Hippocampal formation (tissue), 2 donors: Measurements from ENCODE around the gene MEGF11.

Experiments
- DNase-seq, 2 donors: peaks; one replicate each; lab custom pipeline; 2025; lab: John Stamatoyannopoulos, UW

Gene MEGF11

DNA sequence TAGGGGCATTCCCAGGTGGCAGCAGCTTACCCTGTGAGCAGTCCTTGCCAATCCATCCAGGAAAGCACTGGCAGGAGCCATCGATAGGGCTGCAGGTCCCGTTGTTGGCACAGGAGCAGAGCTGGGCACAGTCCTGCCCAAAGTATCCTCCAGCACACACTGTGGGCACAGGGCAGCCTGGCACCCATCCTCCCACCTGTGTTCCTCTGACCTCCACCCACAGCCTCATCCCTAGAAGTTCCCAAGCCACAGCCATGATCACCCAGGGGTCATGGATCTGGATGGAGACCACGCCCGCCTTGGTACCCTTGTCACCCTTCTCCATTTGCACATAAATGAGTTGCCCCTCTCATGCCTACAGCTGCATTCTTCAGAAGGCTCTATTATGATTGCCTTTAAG, 335.6 kb downstream of the MEGF11 start:
- DNase-seq = no peak

DNA sequence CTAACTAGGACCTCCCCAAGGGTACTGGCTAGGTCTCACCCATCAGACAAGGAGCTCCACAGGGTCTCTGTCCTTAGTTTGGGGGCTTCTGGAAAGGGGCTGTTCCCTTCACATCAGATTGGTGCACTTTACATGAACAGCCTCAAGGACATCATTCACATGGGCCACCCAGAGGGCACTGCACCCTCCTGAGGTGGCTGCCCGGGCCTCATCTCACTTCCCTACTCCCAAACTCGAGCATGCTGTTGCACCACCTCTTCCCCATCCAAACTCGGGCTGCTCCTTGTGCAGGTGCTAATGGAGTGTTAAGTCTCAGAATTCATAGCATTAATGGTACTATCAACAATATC, 336.2 kb downstream of the MEGF11 start:
- DNase-seq = no peak

DNA sequence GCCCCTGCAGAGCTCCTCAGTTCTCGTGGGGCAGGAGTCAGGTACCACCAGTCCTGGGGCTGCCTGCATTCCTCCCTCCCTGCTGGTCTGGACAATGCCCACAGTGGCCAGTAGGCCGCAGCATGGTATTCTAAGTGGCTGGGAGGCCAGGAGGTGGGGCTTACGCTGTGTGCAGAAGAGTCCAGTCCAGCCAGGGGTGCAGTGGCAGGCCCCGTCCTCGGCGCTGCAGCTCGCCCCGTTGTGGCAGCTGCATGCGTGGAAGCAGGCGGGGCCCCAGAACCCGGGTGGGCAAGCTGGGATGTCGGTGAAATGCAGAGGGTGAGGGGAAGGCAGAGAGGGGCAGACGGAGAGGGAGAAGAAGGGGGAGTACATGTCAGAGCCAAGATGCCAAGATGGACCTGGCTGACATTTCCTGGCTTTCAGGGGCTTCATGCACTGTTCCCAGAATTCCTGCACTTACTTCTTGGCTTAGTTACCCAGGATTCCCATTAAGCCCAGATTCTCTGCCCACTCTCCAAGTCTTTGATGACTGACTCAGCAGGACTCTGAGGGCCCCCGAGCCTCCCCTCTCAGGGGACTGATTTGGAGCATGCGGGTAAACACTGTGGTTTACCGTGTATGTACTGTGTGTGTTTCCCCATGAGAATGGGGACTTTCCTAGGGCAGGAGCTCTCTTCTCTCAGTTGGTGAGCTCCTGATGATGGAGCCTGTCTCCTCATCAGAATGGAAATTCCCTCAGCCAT, 336.7 kb downstream of the MEGF11 start:
- peak; percentile 52 to 66 for DNase-seq

DNA sequence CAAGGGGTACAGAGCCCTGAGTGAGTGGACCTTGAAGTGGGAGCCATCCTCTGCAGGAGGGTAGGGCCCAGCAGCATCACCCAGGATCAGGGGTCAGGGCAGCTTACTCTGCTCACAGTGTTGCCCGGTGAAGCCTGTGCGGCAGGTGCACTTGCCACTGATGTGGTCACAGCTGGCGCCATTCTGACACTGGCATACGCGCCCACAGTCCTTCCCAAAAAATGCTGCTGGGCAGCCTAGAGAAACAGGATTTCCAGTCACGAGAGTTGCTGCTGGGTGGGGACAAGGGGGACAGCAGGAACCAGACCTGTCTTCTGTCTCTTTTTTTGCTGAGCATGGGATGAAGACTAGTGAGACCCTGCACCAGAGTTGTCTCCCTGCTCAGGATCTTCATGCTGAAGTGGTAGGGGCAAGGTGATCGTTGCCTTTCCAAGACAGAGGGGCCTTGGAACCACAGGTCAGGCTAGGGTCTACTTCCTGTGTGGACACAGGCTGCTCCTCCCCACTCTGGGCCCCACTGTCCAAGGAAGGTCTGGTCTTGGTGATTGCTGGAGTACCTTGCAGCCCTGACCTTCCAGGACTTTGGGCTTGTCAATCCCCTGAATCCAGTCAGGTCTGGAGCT, 337.4 kb downstream of the MEGF11 start:
- no peak for DNase-seq

DNA sequence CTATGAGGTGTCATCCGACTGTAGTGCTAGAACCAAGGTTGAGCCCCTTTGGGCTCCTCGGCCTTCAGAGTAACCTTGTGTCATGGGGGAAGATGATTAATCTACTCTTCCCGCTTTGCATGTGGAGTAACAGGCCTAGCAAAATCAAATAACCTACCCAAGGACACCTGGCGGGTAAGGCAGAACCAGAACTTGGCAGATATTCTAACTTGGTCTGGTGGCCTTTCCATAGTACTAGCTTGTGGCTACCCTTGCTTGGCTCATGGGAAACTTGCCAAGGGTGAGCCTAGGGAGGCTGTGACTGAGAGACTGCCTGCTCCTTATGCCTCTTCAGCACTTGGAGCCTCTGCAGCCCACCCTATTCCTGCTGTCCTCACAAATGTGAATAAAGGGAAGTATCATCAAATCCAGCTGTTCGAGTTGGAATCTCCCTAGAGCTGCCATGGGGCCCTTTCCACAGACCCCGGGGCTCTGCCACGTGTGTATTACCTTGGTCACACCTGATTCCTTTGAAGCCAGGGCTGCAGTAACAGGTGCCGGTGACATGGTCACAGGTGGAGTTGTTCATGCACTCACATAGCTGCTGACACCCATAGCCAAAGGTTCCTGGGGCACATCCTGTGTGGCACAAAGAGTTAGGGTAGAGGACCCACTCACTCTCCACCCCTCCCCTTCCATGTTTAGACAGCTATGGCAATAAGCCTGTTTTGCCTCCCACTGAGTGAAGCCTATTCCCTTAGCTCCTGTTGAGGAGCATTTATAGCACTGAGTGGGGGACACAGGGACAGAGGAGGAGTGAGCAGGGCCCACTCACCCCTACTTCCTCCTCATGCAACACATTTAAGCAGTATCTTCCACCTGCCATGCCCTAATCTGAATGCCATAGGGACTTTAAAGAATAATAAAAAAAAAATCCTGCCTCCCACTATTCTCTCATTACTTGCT, 338.3 kb downstream of the MEGF11 start:
- no peak for DNase-seq

DNA sequence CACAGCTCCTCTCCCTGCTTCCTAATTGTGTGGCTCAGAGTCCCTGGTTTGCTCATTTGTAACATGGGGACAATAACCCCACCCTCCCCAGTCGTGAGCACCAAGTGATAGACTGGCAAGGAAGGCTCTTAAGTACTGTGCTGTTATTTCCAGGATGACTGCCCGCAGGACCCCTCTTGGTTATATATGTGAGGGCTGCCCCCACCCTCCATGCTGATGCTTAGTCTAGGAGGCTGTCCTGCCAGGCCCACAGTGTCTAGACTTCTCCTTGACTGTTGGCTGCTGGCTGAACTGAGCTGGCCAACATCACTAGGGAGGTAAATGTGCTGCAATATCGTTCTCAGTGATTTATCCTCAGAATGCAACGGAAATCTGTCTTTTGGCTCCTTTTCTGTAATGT, 339.2 kb downstream of the MEGF11 start:
- DNase-seq = no peak

DNA sequence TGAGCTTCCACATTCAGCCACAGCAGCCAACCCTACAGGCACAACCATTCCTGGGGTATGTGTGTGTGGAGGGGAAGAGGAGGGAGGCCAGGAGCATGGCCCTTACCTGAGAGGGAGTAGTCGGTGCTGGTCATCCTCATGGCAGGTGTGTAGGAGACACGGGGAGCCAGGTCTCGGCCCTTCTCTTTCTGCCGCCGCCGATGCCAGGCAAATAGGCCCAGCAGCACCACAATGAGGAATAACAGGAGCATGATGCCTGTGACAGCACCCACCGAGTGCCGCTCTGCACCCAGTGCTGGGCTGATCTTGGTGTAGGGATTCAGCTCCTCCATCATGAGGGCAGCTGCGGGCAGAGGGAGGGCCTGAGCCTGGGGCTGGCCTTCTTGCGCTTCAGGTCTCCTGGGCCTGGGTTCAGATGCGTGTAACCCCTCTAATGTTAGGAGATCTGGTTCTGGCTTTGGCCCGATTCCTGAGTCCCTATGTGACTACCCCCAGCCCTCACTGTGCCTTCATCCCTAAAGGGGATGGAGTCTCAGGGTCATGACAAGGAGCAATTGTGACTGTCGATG, 339.8 kb downstream of the MEGF11 start:
- DNase-seq = no peak

DNA sequence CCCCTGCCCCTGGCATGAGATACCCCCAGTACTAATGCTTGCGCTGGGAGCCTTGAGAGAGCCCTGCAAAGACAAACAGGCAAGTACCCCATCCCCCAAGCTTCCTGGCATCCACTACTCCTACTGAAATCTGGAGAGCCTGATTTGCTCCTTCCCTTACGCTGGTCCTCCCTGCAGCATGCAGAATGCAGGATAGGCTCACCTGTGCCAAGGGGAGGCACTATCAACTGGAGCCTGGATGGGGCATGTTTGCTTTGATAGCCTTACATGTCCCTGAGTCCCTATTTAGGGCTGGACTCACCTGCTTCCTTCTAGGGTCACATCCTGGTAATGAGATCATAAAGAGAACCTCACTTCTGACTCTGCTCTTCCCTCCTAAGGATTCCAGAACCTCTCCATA, 341.3 kb downstream of the MEGF11 start:
- no peak for DNase-seq

DNA sequence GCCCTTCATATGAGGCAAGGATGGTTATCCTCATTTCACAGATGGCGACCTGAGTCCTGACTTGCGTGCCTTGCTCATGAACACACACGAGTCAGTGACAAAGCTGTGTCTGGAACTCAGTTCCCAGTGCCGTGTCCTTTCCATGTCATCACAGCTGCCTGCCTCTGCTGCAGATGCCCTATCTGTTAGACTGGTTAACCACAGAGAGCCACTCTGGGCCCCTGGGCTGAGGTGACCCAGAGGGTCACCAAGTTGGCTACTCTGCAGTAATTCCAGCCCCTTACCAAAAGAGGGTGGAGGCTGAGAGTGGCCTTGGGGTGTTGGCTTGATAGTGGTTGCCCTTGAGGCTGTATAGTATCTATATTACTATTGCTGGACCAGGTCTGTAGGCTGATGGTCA, 343.2 kb downstream of the MEGF11 start:
- DNase-seq = no peak

DNA sequence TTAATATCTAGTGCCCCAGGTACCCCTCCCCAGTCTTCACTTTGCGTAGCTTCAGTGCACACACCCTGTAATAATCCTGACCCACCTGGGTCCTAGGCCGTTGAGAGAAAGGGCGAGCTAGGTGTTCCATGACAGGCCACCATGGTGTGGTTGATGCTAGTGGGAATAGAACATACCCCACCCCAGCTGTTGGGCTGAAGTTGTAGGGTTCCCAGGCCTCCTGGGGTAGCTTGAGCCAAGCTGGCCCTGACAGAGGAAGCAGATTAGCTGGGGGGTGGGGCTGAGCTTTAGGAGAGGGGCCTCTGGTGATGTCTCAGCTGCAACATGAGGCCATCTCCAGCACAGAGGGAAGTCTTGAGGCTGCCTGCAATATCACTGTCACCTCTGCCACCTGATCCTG, 343.7 kb downstream of the MEGF11 start:
- no peak for DNase-seq

DNA sequence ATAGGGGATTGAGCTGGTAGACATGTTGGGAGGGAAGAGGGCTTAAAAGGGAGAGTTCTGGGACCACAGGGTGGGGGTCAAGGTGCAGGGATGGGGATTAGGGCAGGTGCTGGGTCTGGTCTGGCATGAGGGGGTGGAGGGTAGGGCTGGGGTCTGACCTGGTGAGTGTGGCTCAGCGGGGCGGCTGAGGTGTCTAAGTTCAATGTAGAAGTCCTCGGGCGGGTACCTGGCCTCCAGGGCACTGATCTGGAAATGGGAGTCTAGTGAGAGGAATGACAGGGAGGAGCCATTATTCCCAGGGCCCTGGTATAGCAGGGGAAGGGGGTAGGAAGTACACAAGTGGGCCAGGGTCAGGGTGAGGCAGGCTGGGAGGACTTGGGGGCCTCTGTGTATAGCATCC, 344.7 kb downstream of the MEGF11 start:
- DNase-seq = no peak

DNA sequence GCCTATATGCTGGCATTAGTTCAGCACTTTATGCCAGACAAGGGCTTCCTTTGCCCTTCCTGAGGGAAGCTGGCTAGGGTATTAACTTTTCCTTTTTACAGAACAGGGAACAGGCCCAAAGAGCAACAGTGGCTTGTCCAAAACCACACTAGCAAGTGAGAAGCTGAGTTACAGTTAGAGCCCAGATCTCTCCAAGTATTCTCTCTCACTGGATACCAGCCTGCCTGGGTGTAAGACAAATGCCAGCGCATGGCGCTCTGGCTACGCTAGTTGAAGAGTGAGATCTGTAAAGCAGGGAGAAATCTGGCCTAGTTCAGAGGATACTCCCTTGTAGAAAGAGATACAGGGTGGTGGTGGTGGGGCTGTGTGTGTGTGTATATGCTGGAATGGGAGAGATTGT, 345.9 kb downstream of the MEGF11 start:
- DNase-seq = no peak

DNA sequence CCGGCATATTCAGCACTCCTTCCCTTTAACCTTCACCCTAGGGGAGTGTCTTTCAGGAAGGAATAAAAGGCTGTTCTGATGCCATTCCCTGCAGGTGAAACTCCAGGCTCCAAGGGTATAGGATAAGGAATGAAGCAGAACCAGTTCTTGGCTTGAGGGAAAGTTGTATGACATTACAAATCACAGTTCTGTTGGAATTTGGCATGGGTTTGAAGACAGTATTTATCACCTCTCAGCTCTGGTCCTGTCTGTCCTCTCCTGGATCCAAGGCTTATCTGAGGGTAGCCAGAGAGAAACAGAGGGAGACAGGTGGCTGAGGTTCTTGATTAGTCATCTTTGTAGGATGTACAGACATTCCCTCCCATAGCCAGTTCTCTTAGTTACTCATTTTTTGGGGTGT, 347.2 kb downstream of the MEGF11 start:
- no peak for DNase-seq

DNA sequence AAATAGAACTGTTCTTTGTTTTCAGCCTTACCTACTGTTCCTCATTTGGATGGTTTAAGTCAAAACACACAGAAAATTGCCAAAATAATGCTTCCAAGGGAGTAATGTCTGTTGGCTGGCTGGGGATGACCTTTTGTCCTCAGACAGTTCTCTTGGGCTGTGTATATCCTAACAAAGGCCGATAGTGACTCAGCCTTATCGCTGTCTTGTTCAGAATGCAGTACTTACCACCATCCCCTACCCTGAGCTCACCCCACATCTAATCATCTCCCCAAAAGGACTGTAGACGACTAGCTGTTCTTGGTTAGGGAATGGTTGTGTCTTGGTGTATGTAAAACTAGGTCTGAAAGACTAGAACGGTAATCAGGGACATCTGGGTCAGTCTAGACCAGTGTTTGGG, 349.2 kb downstream of the MEGF11 start:
- DNase-seq = no peak

DNA sequence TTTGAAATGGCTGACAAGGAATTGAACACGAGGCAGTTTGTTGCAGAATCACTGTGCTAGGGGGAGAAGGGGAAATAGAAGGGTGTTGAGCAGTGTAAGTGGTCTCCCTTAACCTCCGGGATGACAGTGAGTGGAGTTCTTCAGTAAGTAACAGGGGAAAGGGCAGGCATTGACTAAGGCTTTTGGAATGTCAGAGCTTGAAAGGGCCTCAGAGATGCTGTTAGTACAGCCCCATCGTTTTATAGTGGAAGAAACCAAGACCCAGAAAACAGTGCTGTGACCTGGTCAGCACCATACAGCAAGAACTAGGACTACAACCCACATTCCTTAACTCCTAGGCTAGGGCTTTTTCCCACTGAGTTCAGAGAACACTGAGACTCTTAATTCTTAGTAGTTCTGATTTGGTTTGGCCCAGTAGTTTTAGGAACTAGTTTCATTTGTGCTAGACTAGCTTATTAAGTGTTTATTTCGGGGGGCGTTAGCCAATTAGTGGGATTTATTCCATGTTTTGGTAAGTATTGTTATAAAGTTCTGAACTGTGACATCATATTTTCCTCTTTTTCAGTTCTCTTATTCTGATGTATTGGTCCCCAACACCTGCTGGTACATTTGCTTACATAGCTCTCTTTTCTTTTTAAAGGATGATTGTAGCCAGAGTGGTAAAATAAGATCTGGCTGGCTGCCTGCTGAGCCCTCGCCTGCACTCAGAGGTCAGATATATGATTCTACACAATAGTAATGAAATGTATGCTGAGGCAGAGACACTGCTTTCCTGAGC, 350.1 kb downstream of the MEGF11 start:
- DNase-seq = no peak

DNA sequence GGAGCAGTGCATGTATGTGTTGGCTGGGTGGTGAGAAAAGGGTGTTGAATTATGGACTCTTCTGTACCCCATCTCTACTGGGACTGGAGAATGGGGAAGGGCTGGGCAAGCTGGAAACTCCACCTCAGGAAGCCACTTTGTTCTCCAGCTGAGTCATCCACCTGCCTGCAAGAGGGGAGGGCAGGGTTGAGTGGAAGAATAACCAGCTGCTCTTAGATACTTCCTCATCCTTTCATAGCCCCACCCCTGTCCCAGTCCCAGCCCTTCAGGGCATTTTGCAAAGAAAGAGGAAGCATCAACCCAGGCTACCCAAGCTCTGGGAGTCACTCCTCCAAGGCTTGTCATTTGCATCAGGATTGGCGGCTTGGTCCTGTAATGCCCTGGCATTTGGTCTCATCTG, 351.2 kb downstream of the MEGF11 start:
- no peak for DNase-seq

DNA sequence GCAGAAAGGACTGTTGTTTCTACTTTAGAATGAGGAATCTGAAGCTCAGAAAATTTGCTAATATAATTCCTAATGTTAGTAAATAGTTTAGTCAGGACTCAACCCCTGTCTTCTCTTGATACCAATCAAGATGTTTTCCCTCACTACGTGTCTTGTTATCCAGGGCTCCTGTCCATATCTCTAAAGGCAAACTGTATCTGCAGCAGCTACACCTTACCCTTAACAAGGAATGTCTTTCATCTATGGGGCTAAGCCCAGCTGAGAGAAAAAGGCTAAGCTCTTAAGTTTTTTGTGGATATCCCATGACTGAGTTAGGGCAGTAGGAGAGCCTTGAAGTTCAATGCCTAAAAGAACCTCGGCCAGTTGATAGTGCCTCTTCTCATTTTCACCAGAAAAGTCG, 351.7 kb downstream of the MEGF11 start:
- no peak for DNase-seq

DNA sequence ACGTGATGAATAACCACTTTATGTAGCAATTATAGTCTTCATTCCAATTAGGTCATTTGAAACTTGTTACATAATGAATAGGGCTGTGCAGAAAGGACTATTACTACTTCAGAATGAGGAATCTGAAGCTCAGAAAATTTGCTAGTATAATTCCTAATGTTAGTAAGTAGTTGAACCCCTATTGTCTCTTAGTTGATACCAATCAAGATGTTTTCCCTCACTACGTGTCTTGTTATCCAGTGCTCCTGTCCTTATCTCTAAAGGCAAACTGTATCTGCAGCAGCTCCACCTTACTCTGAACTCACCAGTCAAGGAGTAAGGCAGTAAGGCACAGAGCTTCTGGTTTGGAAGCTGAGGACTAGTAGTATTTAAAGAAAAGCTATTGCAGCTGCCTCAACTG, 352.2 kb downstream of the MEGF11 start:
- no peak for DNase-seq

DNA sequence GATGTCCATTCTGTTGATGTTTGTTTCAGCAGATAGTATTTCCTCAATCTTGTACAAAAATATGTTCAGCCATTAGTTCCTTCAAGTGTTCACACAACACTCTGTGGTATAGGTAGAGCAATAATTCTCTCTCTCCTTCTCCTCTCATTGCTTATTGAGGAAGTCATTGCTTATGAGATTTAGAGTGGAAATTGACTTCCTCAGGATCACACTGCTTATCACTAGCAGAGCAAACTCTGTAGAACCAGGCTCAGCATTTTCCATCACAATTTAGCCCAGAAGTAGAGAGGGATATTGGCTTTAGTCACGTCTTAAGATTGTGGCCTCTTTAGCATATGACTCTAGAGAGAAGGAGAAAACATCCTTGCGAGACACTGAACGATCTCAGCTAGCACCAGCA, 353.1 kb downstream of the MEGF11 start:
- no peak for DNase-seq

DNA sequence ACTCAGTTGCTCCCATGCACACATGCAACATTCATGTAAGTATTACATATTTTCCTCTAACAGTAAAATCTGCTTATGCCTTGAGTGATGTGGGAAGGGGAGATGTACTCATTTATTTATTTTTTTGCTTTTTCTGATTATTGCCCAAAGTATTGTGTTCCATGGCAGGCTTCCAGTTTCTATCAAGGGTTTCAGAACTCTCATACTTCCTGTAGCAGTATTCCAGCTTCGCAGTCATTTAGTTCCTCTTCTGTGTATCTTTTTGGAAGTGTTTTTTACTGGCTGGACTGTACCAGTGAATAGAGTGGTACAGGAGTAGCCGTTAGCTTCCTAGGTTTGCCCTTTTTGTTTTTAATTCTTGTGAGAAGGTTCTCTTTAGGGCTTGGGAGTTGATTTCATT, 357.3 kb downstream of the MEGF11 start:
- no peak for DNase-seq

DNA sequence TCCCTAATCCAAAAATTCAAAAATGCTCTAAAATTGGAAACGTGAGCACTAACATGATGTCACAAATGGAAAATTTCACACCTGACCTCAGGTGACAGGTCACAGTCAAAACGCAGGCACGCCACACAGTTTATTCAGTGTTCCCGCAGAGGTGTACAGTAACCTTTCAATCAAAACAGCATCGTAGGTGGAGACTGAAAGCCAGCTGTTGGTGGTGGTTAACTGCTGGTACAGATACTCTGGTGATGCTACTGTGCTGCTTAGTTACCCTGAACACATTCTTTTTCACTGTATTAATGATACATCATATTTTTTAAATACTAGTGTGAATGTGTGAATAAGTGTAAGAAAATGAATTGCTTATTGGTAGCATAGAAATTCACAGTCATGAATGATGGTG, 360.5 kb downstream of the MEGF11 start:
- no peak for DNase-seq

DNA sequence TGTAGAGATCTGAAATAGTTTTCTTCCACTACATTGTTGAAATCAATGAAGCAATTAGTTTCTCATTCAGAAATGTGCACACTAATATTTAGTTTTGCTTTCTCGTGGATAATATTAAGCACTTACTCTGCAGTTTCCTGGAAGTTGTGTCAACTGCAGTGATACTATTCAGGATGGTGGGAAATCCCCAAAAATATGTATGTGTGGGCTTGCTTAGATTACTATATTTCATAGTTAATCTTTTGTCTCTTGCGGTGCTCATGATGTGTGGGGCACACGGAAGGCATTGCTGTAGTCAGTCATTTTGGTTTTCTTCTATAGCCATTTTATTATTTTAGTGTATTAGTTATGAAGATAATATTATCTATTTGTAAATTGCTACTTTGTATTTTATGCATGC, 364.6 kb downstream of the MEGF11 start:
- DNase-seq = no peak
